GM12878 (cell line): ENCODE results near the gene GALT. TPM values are rescaled to one million over a fixed set of nuclear protein-coding genes. Genes with fewer than 3 reads are reported as not detected.

Experiments used
- ATAC-seq: fragments of 200-7000 bp; cut with Tn5 transposase; 3 replicates; pipeline ENCODE4 v1.9.1; 2020; ENCODE audit warnings: mild to moderate bottlenecking, moderate library complexity
- BruUV-seq: library from RNA; stranded (reverse); fragments of 400-500 nt; replicated peaks from 2 replicates; lab custom pipeline; 2021; lab: Mats Ljungman, UMichigan
- CTCF ChIA-PET: fragments of 300-600 bp; sonication (Branson Sonifier 250); formaldehyde crosslinking; extraction: SDS; loops from one replicate; lab custom pipeline; 2021; ENCODE audit warnings: inconsistent platforms; lab: Yijun Ruan, JAX
- POLR2A ChIA-PET: fragments of 350-600 bp; formaldehyde crosslinking; extraction: SDS; loops from one replicate; lab custom pipeline; 2021; ENCODE audit warnings: inconsistent platforms; lab: Charles Lee
- RAD21 ChIA-PET: fragments of 300-600 bp; sonication (Branson Sonifier 250); formaldehyde crosslinking; loops from one replicate; lab custom pipeline; 2023; ENCODE audit warnings: antibody characterized with exemption; ENCODE audit not compliant: unreplicated experiment; lab: Charles Lee
- SMC1A ChIA-PET: fragments of 300-600 bp; sonication (Branson Sonifier 250); formaldehyde crosslinking; loops from one replicate; lab custom pipeline; 2023; ENCODE audit not compliant: unreplicated experiment, uncharacterized antibody; lab: Charles Lee
- DNase-seq: peaks from one replicate; pipeline ENCODE4 v3.0.0-alpha.2; 2011; ENCODE audit warnings: low read depth, low spot score
- FAIRE-seq: peaks from 3 replicates; lab custom pipeline; 2011; peaks lifted over from hg19 to GRCh38; lab: Jason Lieb, UNC
- H2AFZ ChIP-seq: 2 replicates; pipeline ENCODE4 v1.6.0; 2011; ENCODE audit warnings: low read depth, low read length, control low read depth; ENCODE audit not compliant: control insufficient read depth
- H3K27ac ChIP-seq: 2 replicates; pipeline ENCODE4 v1.5.1; 2011; ENCODE audit warnings: control low read depth; ENCODE audit not compliant: control insufficient read depth, insufficient read depth
- H3K27me3 ChIP-seq, 2 experiments: replicated peaks in 1 of 2; 2 replicates each; pipeline versions ENCODE4 v1.6.0 to v1.6.1; 2011; ENCODE audit warnings: low read length in 1 of 2; ENCODE audit not compliant: control insufficient read depth in 2 of 2, insufficient read depth in 2 of 2
- H3K36me3 ChIP-seq, 2 experiments: 2 replicates each; pipeline ENCODE4 v1.5.1; 2011; ENCODE audit warnings: low read length in 1 of 2; ENCODE audit not compliant: control insufficient read depth in 2 of 2, insufficient read depth in 2 of 2
- H3K4me1 ChIP-seq: 2 replicates; pipeline ENCODE4 v1.6.1; 2011; ENCODE audit warnings: mild to moderate bottlenecking, low read length, moderate library complexity, mixed read lengths; ENCODE audit not compliant: control insufficient read depth, insufficient read depth
- H3K4me2 ChIP-seq: 2 replicates; pipeline ENCODE4 v1.6.0; 2011; ENCODE audit warnings: control low read depth; ENCODE audit not compliant: control insufficient read depth, insufficient read depth
- H3K4me3 ChIP-seq: fragments of 200-600 bp; sonication (generic); 2 replicates; pipeline ENCODE4 v1.5.1; 2016
- H3K79me2 ChIP-seq: 2 replicates; pipeline ENCODE4 v1.6.0; 2011; ENCODE audit warnings: low read length; ENCODE audit not compliant: control insufficient read depth, insufficient read depth
- H3K9ac ChIP-seq: 2 replicates; pipeline ENCODE4 v1.8.0; 2011; ENCODE audit warnings: low read length, control low read depth, mixed read lengths; ENCODE audit not compliant: control insufficient read depth, insufficient read depth
- H3K9me3 ChIP-seq: replicated peaks from 3 replicates; pipeline ENCODE4 v1.5.1; 2011; ENCODE audit warnings: mild to moderate bottlenecking, low read length; ENCODE audit not compliant: control insufficient read depth, insufficient read depth
- H4K20me1 ChIP-seq: 2 replicates; pipeline ENCODE4 v1.6.0; 2011; ENCODE audit not compliant: control insufficient read depth, insufficient read depth
- LARP7 ChIP-seq: fragments of 450-650 bp; IDR thresholded peaks from 2 replicates; pipeline ENCODE4 v1.6.1; 2017; ENCODE audit warnings: mild to moderate bottlenecking
- MXI1 ChIP-seq: fragments of 150-350 bp; IDR thresholded peaks from 2 replicates; pipeline ENCODE4 v1.6.1; 2011; ENCODE audit warnings: low read depth, mild to moderate bottlenecking, inconsistent platforms, low read length, improper control_type of control experiment
- PAX5 ChIP-seq: IDR thresholded peaks from 2 replicates; pipeline ENCODE4 v1.6.1; 2011; ENCODE audit warnings: low read depth, low read length, borderline replicate concordance
- PAX8 ChIP-seq: fragments of 450-650 bp; IDR thresholded peaks from 2 replicates; pipeline ENCODE4 v1.6.1; 2017; ENCODE audit warnings: mild to moderate bottlenecking, moderate library complexity
- RAD21 ChIP-seq: IDR thresholded peaks from 2 replicates; pipeline ENCODE4 v1.6.1; 2011; ENCODE audit warnings: mild to moderate bottlenecking, low read depth, low read length, moderate library complexity; ENCODE audit not compliant: insufficient read depth
- RAD51 ChIP-seq: fragments of 450-650 bp; IDR thresholded peaks from 2 replicates; pipeline ENCODE4 v1.6.1; 2016; ENCODE audit warnings: moderate library complexity, mild to moderate bottlenecking, inconsistent platforms
- SMARCA5 ChIP-seq: fragments of 450-650 bp; IDR thresholded peaks from 2 replicates; pipeline ENCODE4 v1.6.1; 2017; ENCODE audit warnings: mild to moderate bottlenecking
- SMC3 ChIP-seq: IDR thresholded peaks from 2 replicates; pipeline ENCODE4 v1.6.1; 2011; ENCODE audit warnings: low read length, improper control_type of control experiment, borderline replicate concordance
- TCF3 ChIP-seq: IDR thresholded peaks from 2 replicates; pipeline ENCODE4 v1.6.1; 2012; ENCODE audit warnings: low read depth, mild to moderate bottlenecking, low read length, borderline replicate concordance; ENCODE audit not compliant: insufficient read depth
- WGBS: methylation state at CpG from one replicate; pipeline ENCODE4 v1.1.6; 2016; ENCODE audit warnings: low lambda C conversion rate; ENCODE audit not compliant: insufficient replicate concordance, insufficient coverage; ENCODE audit errors: missing lambda C conversion rate; 5-methylcytosine and 5-hydroxymethylcytosine counted together
- in situ Hi-C: fragments of 300-500 bp; cut with MboI; formaldehyde crosslinking; loops from 9 replicates; pipeline ENCODE4 v1.14.3; 2018; ENCODE audit warnings: mixed read lengths
- intact Hi-C: fragments of 100-400 bp; cut with micrococcal nuclease; formaldehyde crosslinking; loops from one replicate; pipeline ENCODE4 v1.14.2; 2022; ENCODE audit not compliant: unreplicated experiment
- polyA plus RNA-seq, 11 experiments: library from polyadenylated mRNA; depleted of rRNA in 4 of 11; unstranded in 6 of 11; stranded (reverse) in 5 of 11; fragments of >200 nt; fragmentation: Nextera tagmentation in 4 of 11; fragmentation: Illumina TruSeq in 1 of 11; extraction: Ambion mirVana in 4 of 11; extraction: Trizol in 1 of 11; gene quantifications; 1 replicate in 1 of 11; 2 replicates in 10 of 11; pipeline versions ENCODE4 v1.2.1 to v1.2.3, GENCODE V29; 2011 to 2016; ENCODE audit warnings: inconsistent platforms in 2 of 11, missing spikeins in 2 of 11, low read depth in 1 of 11
- total RNA-seq, 4 experiments: library from RNA; depleted of rRNA in 3 of 4; stranded (reverse); fragments of >200 nt in 3 of 4; fragmentation: Illumina TruSeq in 1 of 4; extraction: Trizol in 1 of 4; gene quantifications; 2 replicates each; pipeline versions ENCODE4 v1.2.1 to v1.2.3, GENCODE V29; 2013 to 2021
- TF ChIP-seq, protein P1 (sequence below): IDR thresholded peaks from 2 replicates; pipeline ENCODE4 v1.6.1; 2011; ENCODE audit warnings: low read depth, mild to moderate bottlenecking, low read length, moderate library complexity, borderline replicate concordance; ENCODE audit errors: extremely low read depth
- TF ChIP-seq, protein P2 (sequence below): IDR thresholded peaks from 2 replicates; pipeline ENCODE4 v1.6.1; 2012; ENCODE audit warnings: low read depth, low read length, improper control_type of control experiment
- TF ChIP-seq, protein P3 (sequence below): fragments of 450-650 bp; IDR thresholded peaks from 2 replicates; pipeline ENCODE4 v1.6.1; 2017; ENCODE audit warnings: low read depth, mild to moderate bottlenecking, moderate library complexity
- TF ChIP-seq, protein P4 (sequence below), 3 experiments: IDR thresholded peaks in 2 of 3; conservative IDR thresholded peaks in 1 of 3; 2 replicates each; pipeline ENCODE4 v1.5.1; 2011; ENCODE audit warnings: low read depth in 3 of 3, low read length in 3 of 3, mild to moderate bottlenecking in 3 of 3, control low read depth in 2 of 3, moderate library complexity in 2 of 3, inconsistent platforms in 1 of 3, mixed read lengths in 1 of 3; ENCODE audit not compliant: control insufficient read depth in 2 of 3, insufficient read depth in 1 of 3; ENCODE audit errors: extremely low read depth in 1 of 3

Gene GALT
- total and polyA plus RNA-seq, 10 of the 15 experiments (the other 5 are each of a cell fraction or from before 2014, with no cell fraction given), result 9.3 to 34.1 (median 26.9) TPM

DNA sequence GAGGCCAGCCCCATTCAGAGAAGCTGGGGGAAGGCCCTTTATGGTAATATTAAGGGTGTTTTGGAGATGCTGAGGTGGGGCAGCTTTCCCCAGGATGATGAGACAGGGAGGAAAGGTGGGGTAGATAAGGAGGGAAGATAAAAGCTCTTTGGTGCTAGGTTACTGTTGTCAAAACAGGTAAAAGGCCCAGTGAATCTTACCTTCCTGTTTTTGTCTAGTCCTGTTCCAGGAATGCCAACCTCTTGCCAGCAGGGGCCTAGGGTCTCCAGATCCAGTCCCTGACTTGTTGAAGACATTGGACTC is 16.8 kb downstream of the GALT start (continued):
- TF ChIP-seq, protein P1, sequence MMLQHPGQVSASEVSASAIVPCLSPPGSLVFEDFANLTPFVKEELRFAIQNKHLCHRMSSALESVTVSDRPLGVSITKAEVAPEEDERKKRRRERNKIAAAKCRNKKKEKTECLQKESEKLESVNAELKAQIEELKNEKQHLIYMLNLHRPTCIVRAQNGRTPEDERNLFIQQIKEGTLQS, result no peak
- TF ChIP-seq RAD21, result no peak
- TF ChIP-seq, protein P2, sequence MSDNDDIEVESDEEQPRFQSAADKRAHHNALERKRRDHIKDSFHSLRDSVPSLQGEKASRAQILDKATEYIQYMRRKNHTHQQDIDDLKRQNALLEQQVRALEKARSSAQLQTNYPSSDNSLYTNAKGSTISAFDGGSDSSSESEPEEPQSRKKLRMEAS, result no peak

DNA sequence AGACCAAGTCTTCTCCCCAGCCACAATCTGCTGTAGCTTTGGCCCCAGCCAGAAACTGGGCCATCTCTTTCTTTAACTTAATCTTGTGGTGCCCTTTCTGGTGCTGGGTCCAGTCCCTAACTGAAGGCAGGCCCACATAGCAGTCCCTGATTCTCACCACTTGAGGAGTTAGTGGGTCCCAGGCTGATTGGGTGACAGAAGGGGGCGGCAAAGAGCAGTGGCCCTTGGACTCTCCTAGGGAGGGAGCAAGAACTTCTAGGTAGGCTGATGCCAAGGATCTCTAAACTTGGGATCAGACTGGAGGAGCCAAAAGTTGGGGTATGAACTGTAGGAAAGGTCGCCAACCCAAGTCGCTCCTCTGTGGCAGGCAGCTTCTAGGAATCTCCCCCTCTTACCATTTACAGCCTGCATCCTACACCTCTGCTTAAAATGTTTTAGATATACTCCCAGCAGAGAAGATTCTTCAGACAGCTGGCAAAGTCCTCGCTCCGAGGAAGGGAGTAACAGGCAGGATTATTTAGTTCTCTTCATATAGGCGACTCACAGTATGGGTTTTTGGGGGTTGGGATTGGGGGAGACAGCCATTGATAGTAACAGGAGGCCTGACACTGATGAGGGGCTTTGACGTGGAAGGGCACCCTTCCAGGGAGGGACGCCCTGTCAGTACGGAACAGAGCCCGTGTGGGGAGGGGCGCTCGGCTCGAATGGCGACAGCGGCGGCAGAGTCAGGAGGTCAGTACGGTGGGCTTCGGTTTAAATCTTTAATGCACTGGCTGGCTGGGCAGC is 18.0 kb downstream of the GALT start:
- RAD21 ChIA-PET, result interaction anchor here (0.9 to 1.7 kb wide), 3 partner anchors 27 to 44 kb away, joined by 3 to 7 read pairs (median 5); partner anchors contain the start of genes DCTN3 and SIGMAR1
- 1% methylated on average over 18 of the region's 18 CpGs for WGBS

More for the DNA sequence above, 18.0 kb downstream of the GALT start:
- CTCF ChIA-PET, result interaction anchor here (0.5 to 3.2 kb wide), 13 partner anchors 8 to 1620 kb away, joined by 3 to 23 read pairs (median 4); partner anchors contain the start of genes GALT and SIGMAR1
- TF ChIP-seq MXI1 (no peak), TCF3 (no peak), SMARCA5 (peak; percentile 34; the same call in 1 of the 2 replicates), PAX5 (no peak), SMC3 (peak; percentile 37; the same call in 1 of the 2 replicates), LARP7 (0 out of 2 replicates have a peak, but pooled peaks have one; percentile 12), PAX8 (no peak), RAD51 (no peak), RAD21 (peak; percentile 47)
- TF ChIP-seq, protein P3, sequence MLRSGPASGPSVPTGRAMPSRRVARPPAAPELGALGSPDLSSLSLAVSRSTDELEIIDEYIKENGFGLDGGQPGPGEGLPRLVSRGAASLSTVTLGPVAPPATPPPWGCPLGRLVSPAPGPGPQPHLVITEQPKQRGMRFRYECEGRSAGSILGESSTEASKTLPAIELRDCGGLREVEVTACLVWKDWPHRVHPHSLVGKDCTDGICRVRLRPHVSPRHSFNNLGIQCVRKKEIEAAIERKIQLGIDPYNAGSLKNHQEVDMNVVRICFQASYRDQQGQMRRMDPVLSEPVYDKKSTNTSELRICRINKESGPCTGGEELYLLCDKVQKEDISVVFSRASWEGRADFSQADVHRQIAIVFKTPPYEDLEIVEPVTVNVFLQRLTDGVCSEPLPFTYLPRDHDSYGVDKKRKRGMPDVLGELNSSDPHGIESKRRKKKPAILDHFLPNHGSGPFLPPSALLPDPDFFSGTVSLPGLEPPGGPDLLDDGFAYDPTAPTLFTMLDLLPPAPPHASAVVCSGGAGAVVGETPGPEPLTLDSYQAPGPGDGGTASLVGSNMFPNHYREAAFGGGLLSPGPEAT, result no peak
- TF ChIP-seq, protein P4, sequence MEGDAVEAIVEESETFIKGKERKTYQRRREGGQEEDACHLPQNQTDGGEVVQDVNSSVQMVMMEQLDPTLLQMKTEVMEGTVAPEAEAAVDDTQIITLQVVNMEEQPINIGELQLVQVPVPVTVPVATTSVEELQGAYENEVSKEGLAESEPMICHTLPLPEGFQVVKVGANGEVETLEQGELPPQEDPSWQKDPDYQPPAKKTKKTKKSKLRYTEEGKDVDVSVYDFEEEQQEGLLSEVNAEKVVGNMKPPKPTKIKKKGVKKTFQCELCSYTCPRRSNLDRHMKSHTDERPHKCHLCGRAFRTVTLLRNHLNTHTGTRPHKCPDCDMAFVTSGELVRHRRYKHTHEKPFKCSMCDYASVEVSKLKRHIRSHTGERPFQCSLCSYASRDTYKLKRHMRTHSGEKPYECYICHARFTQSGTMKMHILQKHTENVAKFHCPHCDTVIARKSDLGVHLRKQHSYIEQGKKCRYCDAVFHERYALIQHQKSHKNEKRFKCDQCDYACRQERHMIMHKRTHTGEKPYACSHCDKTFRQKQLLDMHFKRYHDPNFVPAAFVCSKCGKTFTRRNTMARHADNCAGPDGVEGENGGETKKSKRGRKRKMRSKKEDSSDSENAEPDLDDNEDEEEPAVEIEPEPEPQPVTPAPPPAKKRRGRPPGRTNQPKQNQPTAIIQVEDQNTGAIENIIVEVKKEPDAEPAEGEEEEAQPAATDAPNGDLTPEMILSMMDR (IDR thresholded peaks at IDR 0.05 in 2 of 3, conservative IDR thresholded peaks at IDR 0.05 in 1 of 3; ENCODE audit: control insufficient read depth in 2 of 3, extremely low read depth in 1 of 3, insufficient read depth in 1 of 3, low read depth in 3 of 3, low read length in 3 of 3), result peak; percentile 83 to 98 (median 98)
- TF ChIP-seq, all 136 proteins: peak for 5
- Histone ChIP-seq H3K4me2 (peak overlapping the region; percentile 96), H3K36me3 (no peaks in the 10 kb centered on the region), H2AFZ (peak overlapping the region; percentile 87), H3K9ac (0 out of 2 replicates have a peak overlapping the region, but pooled peaks have one; percentile 20), H3K27me3 (no peaks in the 10 kb centered on the region), H3K79me2 (no peaks in the 10 kb centered on the region), H3K4me1 (peaks cover 9% of the 10 kb centered on the region), H3K4me3 (peak overlapping the region; percentile 97), H3K27ac (no peak overlapping the region), H4K20me1 (no peaks in the 10 kb centered on the region), H3K9me3 (no peaks in the 10 kb centered on the region; the same call in 2 of the 3 replicates)
- in situ Hi-C loops, result no loop called here
- SMC1A ChIA-PET, result interaction anchor here (1.1 kb wide), 1 partner anchor 20 kb away, joined by 3 read pairs; no protein-coding TSS in a partner anchor
- POLR2A ChIA-PET, result interaction anchor here (0.6 to 1.4 kb wide), 2 partner anchors 44 to 407 kb away, joined by 3 to 5 read pairs; partner anchors contain the start of gene DCTN3
- DNase-seq, result no peak
- BruUV-seq, result no TSS peak
- intact Hi-C loops, result no loop called here
- ATAC-seq, result peak; percentile 83
- peak; percentile 38 for FAIRE-seq
